ENCODE results near the gene PSME3.
A peak's percentile ranks its signal among the peaks of the same experiment; 100 is the strongest.

PSME3 gene

DNA sequence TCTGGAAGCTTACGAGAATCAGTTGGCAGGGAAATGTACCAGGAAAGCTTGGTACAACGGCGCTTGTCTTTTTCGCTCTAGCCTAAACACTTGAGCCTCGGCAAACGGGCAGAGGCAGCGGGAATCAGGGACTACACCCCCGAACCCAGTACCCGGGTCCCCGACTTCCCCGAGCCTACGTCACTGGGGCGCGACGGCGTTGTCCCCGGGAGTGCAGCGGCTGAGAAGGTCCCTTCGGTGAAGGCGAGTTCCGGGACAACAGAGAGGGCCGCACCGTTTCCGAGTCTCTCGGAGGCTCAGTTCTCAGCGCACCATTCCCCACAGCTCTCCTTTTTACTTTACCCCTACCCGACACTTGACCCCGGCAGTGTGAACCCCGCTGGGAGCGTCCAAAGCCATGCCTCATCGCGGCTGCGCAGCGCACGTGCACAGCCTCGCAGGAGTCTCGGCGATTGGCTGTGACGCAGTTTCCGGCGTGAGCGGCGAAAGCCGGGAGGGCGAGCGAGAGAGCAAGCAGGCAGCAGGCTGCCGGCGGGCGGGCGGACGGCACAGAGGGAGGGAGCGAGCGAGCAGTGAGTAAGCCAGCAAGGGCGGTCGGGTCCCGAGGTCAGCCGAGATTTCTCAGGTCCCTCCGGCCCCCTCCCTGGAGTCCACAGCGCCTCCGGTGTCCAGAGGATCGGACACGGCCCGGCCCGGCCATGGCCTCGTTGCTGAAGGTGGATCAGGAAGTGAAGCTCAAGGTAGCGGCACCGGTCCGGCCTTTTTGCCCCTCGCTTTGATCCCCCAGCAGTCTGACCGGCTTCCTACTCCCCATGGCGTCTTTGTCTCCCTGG lies at the start of gene PSME3:
PSME3 (plus strand) TSS at position 464 of the 833 bp plus-strand sequence; CDS start at position 699, 235 bp downstream.
- DNase-seq, result peak; percentile 71

DNA sequence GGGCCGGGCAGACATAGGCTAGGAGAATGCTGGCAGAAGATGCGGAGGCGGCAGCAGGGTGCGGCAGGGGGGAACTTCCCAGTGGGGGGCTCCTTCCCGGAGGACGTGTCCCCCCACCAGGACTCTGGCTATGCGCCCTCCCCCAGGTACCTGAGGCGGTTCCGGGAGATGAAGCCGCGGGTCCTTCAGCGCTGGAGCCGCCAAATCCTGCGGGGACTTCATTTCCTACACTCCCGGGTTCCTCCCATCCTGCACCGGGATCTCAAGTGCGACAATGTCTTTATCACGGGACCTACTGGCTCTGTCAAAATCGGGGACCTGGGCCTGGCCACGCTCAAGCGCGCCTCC lies 49.4 kb upstream of the PSME3 start:
- no peak for DNase-seq

- DNase-seq, result no peak
Measured at GRCh38 chr17:42784409-42784808, 48.8 kb upstream of the PSME3 start.

- no peak for DNase-seq
Measured at GRCh38 chr17:42784811-42785592, 48.2 kb upstream of the PSME3 start.

- no peak for DNase-seq
Measured at GRCh38 chr17:42787266-42787665, 45.9 kb upstream of the PSME3 start.

DNA sequence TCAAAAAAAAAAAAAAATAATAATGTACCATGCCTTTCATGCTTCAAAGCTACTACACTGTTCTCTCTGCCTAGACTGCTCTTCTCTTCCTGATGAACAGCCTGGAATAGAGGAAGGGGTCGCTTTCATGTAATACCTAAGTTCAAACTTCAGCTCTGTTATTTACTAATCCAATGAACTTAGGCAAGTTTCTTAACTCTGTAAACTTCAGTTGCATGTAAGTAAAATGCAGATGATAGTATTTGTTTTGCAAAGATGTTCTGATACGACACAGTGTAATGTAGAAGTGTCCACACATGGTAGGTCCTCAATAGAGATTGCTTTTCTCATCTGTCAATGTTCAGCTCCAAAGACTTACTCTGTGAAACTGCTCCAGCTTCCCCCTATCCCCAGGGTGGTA lies 41.2 kb upstream of the PSME3 start:
- DNase-seq, result no peak

DNA sequence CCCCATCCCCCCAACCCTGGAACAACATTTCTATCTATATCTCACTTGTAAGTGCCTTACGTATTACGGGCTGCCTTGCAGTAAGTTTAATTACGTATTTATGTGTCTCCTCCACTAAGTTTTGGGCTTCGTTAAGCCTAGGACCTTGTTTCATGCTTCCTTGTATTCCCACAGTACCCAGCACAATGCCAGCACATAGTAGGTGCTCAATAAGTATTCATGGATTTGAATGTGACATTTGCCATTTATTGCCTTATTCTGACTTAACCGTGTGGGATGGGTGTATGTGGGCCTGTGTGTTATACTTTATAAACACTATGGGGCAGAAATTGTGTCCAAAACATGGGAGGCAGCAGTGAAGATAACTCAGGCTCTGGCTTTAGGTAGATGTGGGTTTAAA lies 40.7 kb upstream of the PSME3 start:
- no peak for DNase-seq

DNA sequence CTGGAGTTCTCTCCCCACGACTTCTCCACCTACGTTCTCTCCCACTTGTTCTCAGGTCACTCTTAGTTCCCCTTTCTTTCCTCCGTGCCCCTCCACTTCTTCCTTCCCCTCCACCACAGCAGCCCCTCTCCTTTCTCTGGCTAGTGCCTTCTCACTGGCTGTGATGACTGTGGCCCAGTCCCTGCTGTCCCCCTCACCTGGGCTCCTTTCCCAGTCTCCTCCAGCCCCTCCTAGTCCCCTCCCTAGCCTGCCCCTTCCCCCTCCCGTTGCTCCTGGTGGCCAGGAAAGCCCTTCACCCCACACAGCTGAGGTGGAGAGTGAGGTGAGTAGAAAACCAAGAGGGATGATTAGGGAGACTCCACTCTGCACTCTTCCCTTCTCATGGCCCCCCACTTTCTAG lies 38.1 kb upstream of the PSME3 start:
- no peak for DNase-seq

GRCh38 chr17:42795465-42795864 lies 37.7 kb upstream of the PSME3 start:
- DNase-seq, result no peak

GRCh38 chr17:42796066-42796758 lies 37.0 kb upstream of the PSME3 start:
- no peak for DNase-seq

GRCh38 chr17:42797067-42798007 lies 35.9 kb upstream of the PSME3 start:
- DNase-seq, result no peak

DNA sequence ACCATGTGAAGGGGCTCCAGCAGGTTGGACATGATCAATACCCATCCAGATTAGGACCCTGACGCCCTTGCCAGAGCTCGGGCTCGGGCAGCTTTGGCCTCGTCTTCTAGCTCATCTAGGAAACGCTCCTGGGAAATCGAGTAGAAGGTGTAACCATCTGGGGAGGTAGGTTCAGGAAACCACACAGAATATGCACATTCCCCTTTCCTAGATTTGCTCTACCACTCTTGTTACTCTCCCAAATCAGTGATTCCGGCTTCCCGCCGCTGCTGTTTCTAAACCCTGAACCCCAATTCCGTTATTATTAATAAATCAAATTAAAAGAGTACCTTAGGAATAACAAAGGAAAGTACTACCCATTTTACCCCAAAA lies 35.2 kb upstream of the PSME3 start:
- DNase-seq, result no peak

DNA sequence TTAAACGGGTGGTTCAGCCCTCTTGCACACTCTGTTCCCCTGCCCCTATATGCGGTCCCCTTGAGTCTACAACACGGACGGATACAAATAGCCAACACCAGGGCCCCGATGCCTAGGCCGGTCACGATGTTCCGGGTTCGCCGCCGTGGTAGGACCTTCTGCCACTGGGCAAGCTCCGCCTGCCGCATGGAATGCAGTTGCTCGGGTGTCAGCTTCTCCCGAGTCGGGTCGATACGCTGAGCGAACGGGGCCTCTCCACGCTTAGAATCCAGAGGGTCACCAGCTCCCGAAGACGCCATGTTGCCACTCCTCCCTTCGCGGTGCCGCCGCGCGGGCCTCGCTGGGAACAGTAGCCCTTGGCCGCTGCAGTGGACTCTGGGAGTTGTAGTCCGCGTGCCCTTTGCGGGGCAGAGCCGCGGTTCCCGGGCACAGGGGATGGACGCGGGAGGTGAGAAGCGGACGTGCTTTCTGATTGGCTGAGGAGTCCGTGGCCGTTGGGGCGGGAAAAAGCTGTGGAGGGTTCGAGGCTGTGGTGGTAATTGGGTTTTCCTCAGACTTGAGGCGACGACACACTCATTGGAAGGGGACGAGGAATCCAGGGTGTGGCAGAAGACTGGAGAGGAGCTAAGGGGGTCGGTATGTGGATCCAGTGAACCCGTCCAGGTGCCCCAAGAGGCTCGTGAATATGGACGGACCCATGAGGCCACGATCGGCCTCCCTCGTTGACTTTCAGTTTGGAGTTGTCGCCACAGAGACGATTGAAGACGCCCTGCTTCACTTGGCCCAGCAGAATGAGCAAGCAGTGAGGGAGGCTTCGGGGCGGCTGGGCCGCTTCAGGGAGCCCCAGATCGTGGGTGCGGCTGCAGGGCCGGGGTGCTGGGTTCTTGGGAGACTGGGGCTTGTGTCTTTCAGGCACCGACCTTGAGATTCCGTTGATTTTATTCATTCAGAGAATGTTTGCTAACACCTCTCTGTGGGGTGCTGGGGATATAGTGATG lies 34.5 kb upstream of the PSME3 start, which contains the start of the genes CNTD1 and COA3:
CNTD1 (plus strand) TSS at position 479 of the 998 bp plus-strand sequence; CDS start at position 686, 207 bp downstream.
COA3 (minus strand) TSS at position 322 of the 998 bp plus-strand sequence; CDS start at position 299, 23 bp downstream.
- DNase-seq, result peak; percentile 71

- DNase-seq, result no peak
Measured at GRCh38 chr17:42803074-42803883, 29.9 kb upstream of the PSME3 start.

GRCh38 chr17:42804918-42805367 lies 28.3 kb upstream of the PSME3 start:
- no peak for DNase-seq

GRCh38 chr17:42806249-42806648 lies 26.9 kb upstream of the PSME3 start:
- no peak for DNase-seq

- DNase-seq, result no peak
Measured at GRCh38 chr17:42809250-42809649, 23.9 kb upstream of the PSME3 start.

DNA sequence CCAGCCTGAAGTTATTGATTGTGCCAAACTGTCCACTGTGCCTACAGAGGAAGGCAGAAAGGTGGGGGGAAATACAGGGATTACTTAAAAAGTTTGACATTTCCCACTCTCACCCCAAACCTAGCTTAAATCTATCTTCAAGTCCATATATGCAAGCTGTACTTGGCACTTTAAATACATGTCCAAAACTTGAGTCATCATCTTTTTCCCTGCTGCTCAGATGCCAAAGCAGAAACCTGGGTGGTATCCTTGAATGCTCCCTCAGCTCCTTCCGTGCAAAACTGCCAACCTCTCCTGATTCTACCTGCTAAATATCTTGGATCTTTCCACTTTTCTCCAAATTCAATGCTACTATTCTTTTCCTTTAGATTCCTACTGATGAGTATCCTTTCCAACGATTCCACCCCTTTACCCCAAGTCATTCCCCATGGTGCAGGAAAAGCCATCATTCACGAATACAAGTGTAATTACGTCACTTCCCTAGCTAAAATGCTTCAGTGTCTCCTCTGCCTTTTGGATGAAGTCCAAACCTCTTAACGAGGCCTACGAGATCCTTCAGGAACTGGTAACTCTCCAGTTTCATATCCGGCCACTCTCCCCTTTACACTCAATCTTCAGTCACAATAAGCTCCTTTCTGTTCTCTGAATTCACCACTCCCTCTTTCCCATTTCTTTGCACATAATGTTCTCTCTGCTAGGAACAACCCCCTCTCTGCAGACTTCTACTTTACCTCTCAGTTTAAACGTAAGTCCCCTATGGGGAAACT lies 18.4 kb upstream of the PSME3 start:
- DNase-seq, result no peak

- DNase-seq, result no peak
Measured at GRCh38 chr17:42817866-42818265, 15.3 kb upstream of the PSME3 start.
